ENCODE results near the gene PMEL. TPM values are rescaled to one million over a fixed set of nuclear protein-coding genes. Genes with fewer than 3 reads are reported as not detected.

PMEL gene
- total and polyA plus RNA-seq, 2 of the 8 experiments (the other 6 are each of a cell fraction or from before 2014, with no cell fraction given), result 120 to 382 TPM

- TF ChIP-seq POU5F1 (IDR thresholded peaks at IDR 0.05; ENCODE audit: low read depth, low read length), result no peak
- TF ChIP-seq JUND (IDR thresholded peaks at IDR 0.05; ENCODE audit: low read length), result no peak
- TF ChIP-seq GTF2F1 (IDR thresholded peaks at IDR 0.05; ENCODE audit: borderline replicate concordance, low read depth, low read length), result no peak
Observed at GRCh38 chr12:55932551-55932910, 33.3 kb downstream of the PMEL start (continued).

All from H1 (cell line).